OCI-LY7 (cell line): Measurements from ENCODE around the gene BARX1.

ENCODE experiments used
- EZH2phosphoT487 ChIP-seq: fragments of 200-600 bp; sonication (generic); IDR thresholded peaks from 2 replicates; pipeline ENCODE4 v1.6.1; 2018; ENCODE audit warnings: low read depth, borderline replicate concordance, mild to moderate bottlenecking, mixed run types, antibody characterized with exemption, low read length, moderate library complexity, mixed read lengths
- TF ChIP-seq, protein P1 (sequence below): fragments of 200-600 bp; sonication (generic); conservative IDR thresholded peaks from 2 replicates; pipeline ENCODE4 v1.5.1; 2014; ENCODE audit warnings: mild to moderate bottlenecking, antibody characterized with exemption, low read length, moderate library complexity, mixed read lengths

DNA sequence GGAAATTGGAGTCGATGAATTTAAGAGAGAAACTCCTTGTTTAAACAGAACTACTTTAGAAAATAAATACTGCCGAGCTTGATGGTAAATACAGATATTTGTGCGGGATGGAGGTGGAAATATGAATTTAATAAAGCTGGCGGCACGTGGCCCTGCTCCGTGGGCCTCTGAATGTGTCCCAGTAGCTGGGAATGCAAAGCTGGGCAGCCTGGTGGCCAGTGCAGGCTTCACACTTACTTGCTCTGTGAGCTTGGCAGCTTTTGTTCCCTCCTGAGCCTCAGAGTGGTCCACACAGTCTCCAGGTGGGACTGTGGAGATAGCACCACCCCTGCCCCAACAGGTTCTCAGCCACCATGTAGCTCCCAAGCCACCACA, 45.9 kb downstream of the BARX1 start:
- TF ChIP-seq, protein P1, sequence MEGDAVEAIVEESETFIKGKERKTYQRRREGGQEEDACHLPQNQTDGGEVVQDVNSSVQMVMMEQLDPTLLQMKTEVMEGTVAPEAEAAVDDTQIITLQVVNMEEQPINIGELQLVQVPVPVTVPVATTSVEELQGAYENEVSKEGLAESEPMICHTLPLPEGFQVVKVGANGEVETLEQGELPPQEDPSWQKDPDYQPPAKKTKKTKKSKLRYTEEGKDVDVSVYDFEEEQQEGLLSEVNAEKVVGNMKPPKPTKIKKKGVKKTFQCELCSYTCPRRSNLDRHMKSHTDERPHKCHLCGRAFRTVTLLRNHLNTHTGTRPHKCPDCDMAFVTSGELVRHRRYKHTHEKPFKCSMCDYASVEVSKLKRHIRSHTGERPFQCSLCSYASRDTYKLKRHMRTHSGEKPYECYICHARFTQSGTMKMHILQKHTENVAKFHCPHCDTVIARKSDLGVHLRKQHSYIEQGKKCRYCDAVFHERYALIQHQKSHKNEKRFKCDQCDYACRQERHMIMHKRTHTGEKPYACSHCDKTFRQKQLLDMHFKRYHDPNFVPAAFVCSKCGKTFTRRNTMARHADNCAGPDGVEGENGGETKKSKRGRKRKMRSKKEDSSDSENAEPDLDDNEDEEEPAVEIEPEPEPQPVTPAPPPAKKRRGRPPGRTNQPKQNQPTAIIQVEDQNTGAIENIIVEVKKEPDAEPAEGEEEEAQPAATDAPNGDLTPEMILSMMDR, result no peak
- no peak for TF ChIP-seq EZH2phosphoT487
